H1 (cell line): Measurements from ENCODE around the gene CHRNA4. TPM values are rescaled to one million over a fixed set of nuclear protein-coding genes. Genes with fewer than 3 reads are reported as not detected.

Source experiments
- CTCF ChIA-PET: fragments of 300-600 bp; sonication (Branson Sonifier 250); formaldehyde crosslinking; loops from one replicate; lab custom pipeline; 2021; ENCODE audit not compliant: partially characterized antibody; lab: Charles Lee
- POLR2A ChIA-PET: fragments of 300-600 bp; sonication (Branson Sonifier 250); formaldehyde crosslinking; loops from one replicate; lab custom pipeline; 2021; ENCODE audit warnings: inconsistent platforms; ENCODE audit not compliant: partially characterized antibody; lab: Charles Lee
- DNase-seq, 2 experiments: peaks; one replicate each; pipeline versions ENCODE4 v3.0.0 to v3.0.0-alpha.2; 2010 to 2022; ENCODE audit warnings: low spot score in 2 of 2, low read depth in 1 of 2, mixed read lengths in 1 of 2
- FAIRE-seq: peaks from 2 replicates; lab custom pipeline; 2011; peaks lifted over from hg19 to GRCh38; lab: Jason Lieb, UNC
- H2AFZ ChIP-seq: 2 replicates; pipeline ENCODE4 v1.8.1; 2012; ENCODE audit warnings: low read length, inconsistent platforms
- H2AK5ac ChIP-seq: 2 replicates; pipeline ENCODE4 v1.6.1; 2013; ENCODE audit warnings: low read depth, low read length
- H2BK120ac ChIP-seq: replicated peaks from 2 replicates; pipeline ENCODE3; 2013; ENCODE audit warnings: low read depth, low read length, inconsistent platforms
- H2BK12ac ChIP-seq: 2 replicates; pipeline ENCODE4 v1.6.1; 2013; ENCODE audit warnings: low read depth, low read length
- H2BK15ac ChIP-seq: 2 replicates; pipeline ENCODE4 v1.6.1; 2013; ENCODE audit warnings: low read length
- H2BK20ac ChIP-seq: 2 replicates; pipeline ENCODE4 v1.6.1; 2013; ENCODE audit warnings: low read length
- H2BK5ac ChIP-seq: 2 replicates; pipeline ENCODE4 v1.6.1; 2013; ENCODE audit warnings: low read depth, low read length
- H3K14ac ChIP-seq: 2 replicates; pipeline ENCODE4 v1.6.1; 2013; ENCODE audit warnings: inconsistent platforms; ENCODE audit not compliant: insufficient read length
- H3K18ac ChIP-seq: 2 replicates; pipeline ENCODE4 v1.6.1; 2013; ENCODE audit warnings: low read length; ENCODE audit errors: extremely low read depth
- H3K23ac ChIP-seq: 2 replicates; pipeline ENCODE4 v1.6.1; 2013; ENCODE audit warnings: inconsistent platforms; ENCODE audit not compliant: insufficient read length
- H3K23me2 ChIP-seq: 2 replicates; pipeline ENCODE4 v1.6.1; 2013; ENCODE audit warnings: low read depth, low read length
- H3K27ac ChIP-seq: 2 replicates; pipeline ENCODE4 v1.6.1; 2011; ENCODE audit warnings: low read depth, low read length, inconsistent platforms
- H3K27me3 ChIP-seq, 4 experiments: replicated peaks in 1 of 4; 1 replicate in 1 of 4; 2 replicates in 3 of 4; pipeline versions ENCODE4 v1.6.1 to v1.8.1; 2011 to 2013; ENCODE audit warnings: low read length in 3 of 4, mild to moderate bottlenecking in 3 of 4, inconsistent platforms in 2 of 4, mixed read lengths in 2 of 4, moderate library complexity in 1 of 4; ENCODE audit not compliant: control insufficient read depth in 3 of 4, insufficient read depth in 3 of 4; ENCODE audit errors: extremely low read depth in 1 of 4
- H3K36me3 ChIP-seq, 4 experiments: 2 replicates each; pipeline versions ENCODE4 v1.6.1 to v1.8.1; 2011 to 2013; ENCODE audit warnings: mild to moderate bottlenecking in 4 of 4, low read length in 3 of 4, moderate library complexity in 2 of 4, control low read depth in 1 of 4, inconsistent platforms in 1 of 4; ENCODE audit not compliant: insufficient read depth in 4 of 4, control insufficient read depth in 2 of 4
- H3K4ac ChIP-seq: replicated peaks from 2 replicates; pipeline ENCODE3; 2013; ENCODE audit warnings: low read length, low read depth, mixed read lengths, inconsistent platforms; ENCODE audit not compliant: insufficient read length
- H3K4me1 ChIP-seq, 4 experiments: replicated peaks in 1 of 4; 1 replicate in 1 of 4; 2 replicates in 3 of 4; pipeline versions ENCODE4 v1.6.1 to v1.8.1; 2011 to 2013; ENCODE audit warnings: low read length in 3 of 4, inconsistent platforms in 2 of 4, mixed read lengths in 1 of 4; ENCODE audit not compliant: insufficient read depth in 4 of 4, control insufficient read depth in 3 of 4
- H3K4me2 ChIP-seq, 2 experiments: 2 replicates each; pipeline versions ENCODE4 v1.6.1 to v1.8.1; 2011 to 2013; ENCODE audit warnings: low read depth in 2 of 2, low read length in 2 of 2, control low read depth in 1 of 2, inconsistent platforms in 1 of 2, mild to moderate bottlenecking in 1 of 2; ENCODE audit not compliant: insufficient read depth in 1 of 2
- H3K4me3 ChIP-seq, 4 experiments: fragments of 200-600, 300-600 bp in 1 of 4; sonication (generic), shearing (Covaris generic), sonication (Bioruptor Twin) in 1 of 4; 2 replicates each; pipeline versions ENCODE4 v1.5.1 to v1.8.1; 2011 to 2016; ENCODE audit warnings: low read length in 4 of 4, low read depth in 3 of 4, control low read depth in 2 of 4, inconsistent platforms in 2 of 4, mild to moderate bottlenecking in 2 of 4, mixed read lengths in 1 of 4, moderate library complexity in 1 of 4; ENCODE audit not compliant: insufficient read depth in 2 of 4; ENCODE audit errors: extremely low read depth in 1 of 4
- H3K56ac ChIP-seq: replicated peaks from 2 replicates; pipeline ENCODE3; 2013; ENCODE audit warnings: low read depth, mild to moderate bottlenecking, mixed read lengths, low read length, inconsistent platforms; ENCODE audit not compliant: insufficient read length
- H3K79me1 ChIP-seq: 2 replicates; pipeline ENCODE4 v1.6.1; 2013; ENCODE audit warnings: low read depth, low read length, control low read depth
- H3K79me2 ChIP-seq, 2 experiments: 2 replicates each; pipeline versions ENCODE4 v1.6.1 to v1.8.1; 2012 to 2013; ENCODE audit warnings: low read length in 2 of 2, mild to moderate bottlenecking in 2 of 2, inconsistent platforms in 1 of 2; ENCODE audit not compliant: insufficient read depth in 2 of 2, control insufficient read depth in 1 of 2
- H3K9ac ChIP-seq, 4 experiments: replicated peaks in 1 of 4; 1 replicate in 1 of 4; 2 replicates in 3 of 4; pipeline versions ENCODE4 v1.6.1 to v1.8.1; 2011 to 2013; ENCODE audit warnings: low read depth in 3 of 4, low read length in 3 of 4, control low read depth in 2 of 4, mild to moderate bottlenecking in 2 of 4, moderate library complexity in 2 of 4, inconsistent platforms in 1 of 4; ENCODE audit errors: extremely low read depth in 1 of 4
- H3K9me3 ChIP-seq, 2 experiments: 2 replicates each; pipeline versions ENCODE4 v1.6.1 to v1.8.1; 2012 to 2013; ENCODE audit warnings: mild to moderate bottlenecking in 2 of 2, moderate library complexity in 2 of 2, control low read depth in 1 of 2, inconsistent platforms in 1 of 2, low read depth in 1 of 2, low read length in 1 of 2, mixed read lengths in 1 of 2; ENCODE audit not compliant: insufficient read depth in 2 of 2
- H4K20me1 ChIP-seq, 2 experiments: replicated peaks in 1 of 2; 2 replicates each; pipeline versions ENCODE3 to v1.8.1; 2011 to 2013; ENCODE audit warnings: inconsistent platforms in 2 of 2, low read length in 2 of 2, mild to moderate bottlenecking in 1 of 2; ENCODE audit not compliant: insufficient read depth in 2 of 2, control insufficient read depth in 1 of 2
- H4K5ac ChIP-seq: 2 replicates; pipeline ENCODE4 v1.6.1; 2013; ENCODE audit warnings: low read length, low read depth, mixed read lengths, inconsistent platforms; ENCODE audit not compliant: insufficient read length
- H4K8ac ChIP-seq: 2 replicates; pipeline ENCODE4 v1.8.0; 2013; ENCODE audit warnings: mild to moderate bottlenecking, moderate library complexity, low read length, inconsistent platforms; ENCODE audit not compliant: insufficient read depth; ENCODE audit errors: extremely low read depth
- H4K91ac ChIP-seq: replicated peaks from 2 replicates; pipeline ENCODE3; 2013; ENCODE audit warnings: low read length, mixed read lengths, inconsistent platforms; ENCODE audit not compliant: insufficient read length
- CEBPB ChIP-seq: IDR thresholded peaks from 2 replicates; pipeline ENCODE4 v1.6.1; 2012; ENCODE audit warnings: low read depth, low read length
- WGBS, 2 experiments: shearing (Covaris generic) in 1 of 2; methylation state at CpG; one replicate each; pipeline versions ENCODE4 v1.1.6 to v1.1.7; 2013 to 2015; ENCODE audit warnings: low lambda C conversion rate in 2 of 2, mixed read lengths in 2 of 2, inconsistent platforms in 1 of 2, low coverage in 1 of 2, missing lambda C conversion rate in 1 of 2; ENCODE audit not compliant: insufficient replicate concordance in 2 of 2, insufficient coverage in 1 of 2, insufficient read length in 1 of 2; ENCODE audit errors: extremely low coverage in 1 of 2, missing lambda C conversion rate in 1 of 2; 5-methylcytosine and 5-hydroxymethylcytosine counted together
- polyA plus RNA-seq, 7 experiments: library from polyadenylated mRNA; depleted of rRNA in 3 of 7; stranded (reverse) in 5 of 7; unstranded in 2 of 7; fragments of >200 nt in 5 of 7; fragments of 200-250 nt in 2 of 7; gene quantifications; 1 replicate in 5 of 7; 2 replicates in 1 of 7; 4 replicates in 1 of 7; pipeline versions ENCODE4 v1.2.1 to v1.2.3, GENCODE V29; 2011 to 2013; ENCODE audit warnings: missing spikeins in 2 of 7, mixed read lengths in 2 of 7
- total RNA-seq: library from RNA; stranded (reverse); fragmentation: NEBNext Ultra II Directional; extraction: Animal tissue kit (Norgen Biotek cat#: 25700); gene quantifications from 2 replicates; pipeline ENCODE4 v1.2.1, GENCODE V29; 2021

CHRNA4 gene
- total and polyA plus RNA-seq, 2 of the 8 experiments (the other 6 are each of a cell fraction or from before 2014, with no cell fraction given): 4.3 to 5.7 TPM

GRCh38 chr20:63296531-63297299 is 64.4 kb downstream of the CHRNA4 start:
- peaks cover 0 to 24% (median 20%) of the 10 kb centered on the region in 4 experiments; a peak in 6 of 7 replicates for H3K4me1 ChIP-seq
- TF ChIP-seq CEBPB: no peak

More at GRCh38 chr20:63296531-63297299, 64.4 kb downstream of the CHRNA4 start:
- no peaks in the 10 kb centered on the region; the same call in 1 of the 2 replicates for H3K79me1 ChIP-seq
- peak overlapping the region; percentile 46; the same call in 1 of the 2 replicates for H2BK15ac ChIP-seq
- H3K79me2 ChIP-seq: no peaks in the 10 kb centered on the region
- H3K36me3 ChIP-seq: no peaks in the 10 kb centered on the region
- H3K4me2 ChIP-seq: peak overlapping the region; percentile 17 to 49; a peak in 3 of 4 replicates
- FAIRE-seq: no peak
- WGBS, 2 experiments: 73% methylated on average over 10 of the region's 18 CpGs; no CpG with 5 or more reads in 1 of the 2 experiments
- H3K27me3 ChIP-seq: peaks cover 0 to 9% (median 4%) of the 10 kb centered on the region in 4 experiments; a peak in 3 of 7 replicates
- H2BK12ac ChIP-seq: 0 out of 2 replicates have a peak overlapping the region, but pooled peaks have one; percentile 60
- H2BK120ac ChIP-seq: peak overlapping the region; percentile 33
- H3K56ac ChIP-seq: no peak overlapping the region
- no peak for DNase-seq
- peak overlapping the region; percentile 68; the same call in 1 of the 2 replicates for H2BK5ac ChIP-seq
- H2AFZ ChIP-seq: no peak overlapping the region
- peaks cover 0 to under 1% of the 10 kb centered on the region in 2 experiments for H4K20me1 ChIP-seq
- peak overlapping the region; percentile 15 for H4K5ac ChIP-seq
- no peak overlapping the region for H3K14ac ChIP-seq
- no peak overlapping the region; the same call in 1 of the 2 replicates for H2BK20ac ChIP-seq
- no peaks in the 10 kb centered on the region for H3K9me3 ChIP-seq
- H3K4ac ChIP-seq: peak overlapping the region; percentile 78
- peak overlapping the region; percentile 71; the same call in 1 of the 2 replicates for H3K18ac ChIP-seq
- no peak overlapping the region for H3K4me3 ChIP-seq
- H3K9ac ChIP-seq: no peak overlapping the region
- POLR2A ChIA-PET: interaction anchor here (0.8 to 2.8 kb wide), 4 partner anchors 43 to 73 kb away, joined by 3 to 7 read pairs (median 4); partner anchors contain the start of gene NKAIN4
- H3K27ac ChIP-seq: no peak overlapping the region
- no peak overlapping the region for H2AK5ac ChIP-seq
- H3K23ac ChIP-seq: no peak overlapping the region
- H4K91ac ChIP-seq: peak overlapping the region; percentile 99
- no peak overlapping the region for H4K8ac ChIP-seq
- CTCF ChIA-PET: interaction anchor here (0.6 to 9.9 kb wide), 11 partner anchors 13 to 653 kb away, joined by 3 to 81 read pairs (median 6); no protein-coding TSS in a partner anchor
- H3K23me2 ChIP-seq: peaks cover 3% of the 10 kb centered on the region; the same call in 1 of the 2 replicates
